HepG2 (cell line): Measurements from ENCODE around the gene ADPRHL1. TPM values are rescaled to one million over a fixed set of nuclear protein-coding genes. Genes with fewer than 3 reads are reported as not detected.
A peak's percentile ranks its signal among the peaks of the same experiment; 100 is the strongest.

Experiments
- ATAC-seq: fragments of 200-7000 bp; cut with Tn5 transposase; 3 replicates; pipeline ENCODE4 v1.9.1; 2020; ENCODE audit warnings: mild to moderate bottlenecking, moderate library complexity
- BruUV-seq: library from RNA; stranded (reverse); fragments of 400-500 nt; replicated peaks from 2 replicates; lab custom pipeline; 2021; lab: Mats Ljungman, UMichigan
- CTCF ChIA-PET: fragments of 300-600 bp; formaldehyde crosslinking; extraction: SDS; loops from one replicate; lab custom pipeline; 2021; ENCODE audit warnings: low total read pairs, inconsistent platforms, low intra/inter-chr PET ratio; lab: Yijun Ruan, JAX
- POLR2A ChIA-PET: fragments of 350-600 bp; sonication (Branson Sonifier 250); formaldehyde crosslinking; loops from one replicate; lab custom pipeline; 2020; ENCODE audit warnings: antibody characterized with exemption, inconsistent platforms; lab: Yijun Ruan, JAX
- DNase-seq: peaks from one replicate; pipeline ENCODE4 v3.0.0-alpha.2; 2015; ENCODE audit warnings: low spot score
- FAIRE-seq: peaks from 3 replicates; lab custom pipeline; 2011; peaks lifted over from hg19 to GRCh38; lab: Jason Lieb, UNC
- H2AFZ ChIP-seq: one replicate; pipeline ENCODE4 v1.6.1; 2011; ENCODE audit warnings: low read length, inconsistent platforms
- H3K27ac ChIP-seq: fragments of 300-600 bp; 3 replicates; pipeline ENCODE4 v1.8.0; 2011; ENCODE audit warnings: mixed run types, mild to moderate bottlenecking, mixed read lengths, low read length, inconsistent platforms; ENCODE audit not compliant: insufficient read depth; ENCODE audit errors: extremely low read length
- H3K27me3 ChIP-seq, 2 experiments: fragments of 200-600 bp in 1 of 2; 2 replicates in 1 of 2; 3 replicates in 1 of 2; pipeline versions ENCODE4 v1.6.0 to v1.8.0; 2011; ENCODE audit warnings: low read length in 2 of 2, mild to moderate bottlenecking in 2 of 2, moderate library complexity in 2 of 2, inconsistent platforms in 1 of 2; ENCODE audit not compliant: insufficient read depth in 2 of 2, control insufficient read depth in 1 of 2
- H3K36me3 ChIP-seq, 2 experiments: fragments of 200-600 bp in 1 of 2; replicated peaks in 1 of 2; 2 replicates in 1 of 2; 3 replicates in 1 of 2; pipeline versions ENCODE4 v1.5.1 to v1.8.0; 2011; ENCODE audit warnings: low read length in 2 of 2, inconsistent platforms in 1 of 2; ENCODE audit not compliant: insufficient read depth in 2 of 2, control insufficient read depth in 1 of 2
- H3K4me1 ChIP-seq: 2 replicates; pipeline ENCODE4 v1.5.1; 2012; ENCODE audit warnings: low read length, inconsistent platforms; ENCODE audit not compliant: insufficient read depth
- H3K4me2 ChIP-seq: 2 replicates; pipeline ENCODE4 v1.6.0; 2011; ENCODE audit warnings: low read depth, low read length, inconsistent platforms
- H3K4me3 ChIP-seq, 3 experiments: fragments of 200-600 bp in 1 of 3; sonication (generic), shearing (Covaris generic) in 1 of 3; replicated peaks in 1 of 3; 2 replicates each; pipeline ENCODE4 v1.5.1; 2011 to 2016; ENCODE audit warnings: low read length in 3 of 3, inconsistent platforms in 2 of 3, low read depth in 2 of 3, mild to moderate bottlenecking in 2 of 3, control low read depth in 1 of 3, mixed read lengths in 1 of 3; ENCODE audit not compliant: insufficient read depth in 1 of 3
- H3K79me2 ChIP-seq: one replicate; pipeline ENCODE4 v1.6.1; 2011; ENCODE audit warnings: low read length, inconsistent platforms; ENCODE audit not compliant: insufficient read depth
- H3K9ac ChIP-seq: 2 replicates; pipeline ENCODE4 v1.6.0; 2011; ENCODE audit warnings: mild to moderate bottlenecking, low read depth, low read length, inconsistent platforms; ENCODE audit not compliant: insufficient read depth
- H3K9me3 ChIP-seq: 2 replicates; pipeline ENCODE4 v1.5.1; 2012; ENCODE audit warnings: mild to moderate bottlenecking, low read length
- H4K20me1 ChIP-seq: 2 replicates; pipeline ENCODE4 v1.6.0; 2011; ENCODE audit warnings: inconsistent platforms, mild to moderate bottlenecking, low read length, moderate library complexity; ENCODE audit not compliant: insufficient read depth
- EEA1 ChIP-seq: sonication (generic); formaldehyde crosslinking; IDR thresholded peaks from 2 replicates; pipeline ENCODE4 v1.5.1; 2020; ENCODE audit warnings: mild to moderate bottlenecking, missing genetic modification reagents, borderline replicate concordance
- FOXJ3 ChIP-seq: sonication (generic); formaldehyde crosslinking; IDR thresholded peaks from 2 replicates; pipeline ENCODE4 v1.4.0; 2020; ENCODE audit warnings: missing genetic modification reagents, mild to moderate bottlenecking, borderline replicate concordance
- GFI1 ChIP-seq: sonication (generic); formaldehyde crosslinking; IDR thresholded peaks from 2 replicates; pipeline ENCODE4 v1.5.0; 2020; ENCODE audit warnings: missing genetic modification reagents, mild to moderate bottlenecking, borderline replicate concordance
- MYNN ChIP-seq: sonication (generic); formaldehyde crosslinking; IDR thresholded peaks from 2 replicates; pipeline ENCODE4 v1.4.0; 2020; ENCODE audit warnings: mild to moderate bottlenecking, low read depth, missing genetic modification reagents
- RAD51 ChIP-seq: fragments of 450-650 bp; IDR thresholded peaks from 2 replicates; pipeline ENCODE4 v1.6.1; 2016; ENCODE audit warnings: borderline replicate concordance
- SCMH1 ChIP-seq: sonication (generic); formaldehyde crosslinking; IDR thresholded peaks from 2 replicates; pipeline ENCODE4 v1.9.0; 2021; ENCODE audit warnings: missing genetic modification reagents, mild to moderate bottlenecking, borderline replicate concordance
- TAF15 ChIP-seq: fragments of 200-400 bp; formaldehyde crosslinking; IDR thresholded peaks from one replicate; pipeline ENCODE4 v1.6.1; 2018; ENCODE audit warnings: mild to moderate bottlenecking, low read depth, low read length; ENCODE audit not compliant: poor library complexity, severe bottlenecking
- ZNF451 ChIP-seq: sonication (generic); formaldehyde crosslinking; IDR thresholded peaks from 2 replicates; pipeline ENCODE4 v1.5.0; 2020; ENCODE audit warnings: mild to moderate bottlenecking, missing genetic modification reagents
- ZNF558 ChIP-seq: sonication (generic); formaldehyde crosslinking; IDR thresholded peaks from 2 replicates; pipeline ENCODE4 v1.9.0; 2022; ENCODE audit warnings: mild to moderate bottlenecking, missing genetic modification reagents, borderline replicate concordance
- WGBS: methylation state at CpG from one replicate; pipeline ENCODE4 v1.1.6; 2017; ENCODE audit warnings: low lambda C conversion rate; 5-methylcytosine and 5-hydroxymethylcytosine counted together
- in situ Hi-C: cut with HindIII; loops from 2 replicates; pipeline ENCODE4 v1.10.0; 2017; ENCODE audit warnings: low pct_unique_long_range_greater_than_20kb; ENCODE audit not compliant: extremely low pct_ligation_motif_present
- intact Hi-C: fragments of 100-400 bp; cut with micrococcal nuclease; formaldehyde crosslinking; loops from one replicate; pipeline ENCODE4 v1.10.0; 2022; ENCODE audit not compliant: unreplicated experiment
- polyA plus RNA-seq, 8 experiments: library from polyadenylated mRNA; depleted of rRNA in 3 of 8; stranded (reverse) in 7 of 8; unstranded in 1 of 8; fragments of >200 nt; fragmentation: Illumina TruSeq in 4 of 8; extraction: Trizol in 4 of 8; gene quantifications; 2 replicates each; pipeline versions ENCODE4 v1.2.1 to v1.2.3, GENCODE V29; 2011 to 2016; ENCODE audit warnings: low read depth in 4 of 8, missing spikeins in 1 of 8, mixed read lengths in 1 of 8; ENCODE audit not compliant: insufficient read depth in 1 of 8
- total RNA-seq, 5 experiments: library from RNA; depleted of rRNA; stranded (reverse); fragments of >200 nt; fragmentation: Illumina TruSeq; extraction: Trizol; gene quantifications; 2 replicates each; pipeline ENCODE4 v1.2.3, GENCODE V29; 2016; ENCODE audit warnings: low read depth in 1 of 5
- TF ChIP-seq, protein P1 (sequence below): IDR thresholded peaks from 2 replicates; pipeline ENCODE4 v1.6.1; 2016
- TF ChIP-seq, protein P2 (sequence below): sonication (generic); formaldehyde crosslinking; IDR thresholded peaks from 2 replicates; pipeline ENCODE4 v1.4.0; 2020; ENCODE audit warnings: mild to moderate bottlenecking, low read depth, missing genetic modification reagents
- TF ChIP-seq, protein P3 (sequence below): sonication (generic); formaldehyde crosslinking; IDR thresholded peaks from 2 replicates; pipeline ENCODE4 v1.8.1; 2023; ENCODE audit warnings: mild to moderate bottlenecking, missing genetic modification reagents, borderline replicate concordance
- TF ChIP-seq, protein P4 (sequence below): sonication (generic); formaldehyde crosslinking; IDR thresholded peaks from 2 replicates; pipeline ENCODE4 v1.9.0; 2021; ENCODE audit warnings: missing genetic modification reagents, borderline replicate concordance

ADPRHL1 gene
- total and polyA plus RNA-seq, 2 of the 13 experiments (the other 11 are each of a cell fraction or from before 2014, with no cell fraction given): 0.34 to 0.40 TPM

DNA sequence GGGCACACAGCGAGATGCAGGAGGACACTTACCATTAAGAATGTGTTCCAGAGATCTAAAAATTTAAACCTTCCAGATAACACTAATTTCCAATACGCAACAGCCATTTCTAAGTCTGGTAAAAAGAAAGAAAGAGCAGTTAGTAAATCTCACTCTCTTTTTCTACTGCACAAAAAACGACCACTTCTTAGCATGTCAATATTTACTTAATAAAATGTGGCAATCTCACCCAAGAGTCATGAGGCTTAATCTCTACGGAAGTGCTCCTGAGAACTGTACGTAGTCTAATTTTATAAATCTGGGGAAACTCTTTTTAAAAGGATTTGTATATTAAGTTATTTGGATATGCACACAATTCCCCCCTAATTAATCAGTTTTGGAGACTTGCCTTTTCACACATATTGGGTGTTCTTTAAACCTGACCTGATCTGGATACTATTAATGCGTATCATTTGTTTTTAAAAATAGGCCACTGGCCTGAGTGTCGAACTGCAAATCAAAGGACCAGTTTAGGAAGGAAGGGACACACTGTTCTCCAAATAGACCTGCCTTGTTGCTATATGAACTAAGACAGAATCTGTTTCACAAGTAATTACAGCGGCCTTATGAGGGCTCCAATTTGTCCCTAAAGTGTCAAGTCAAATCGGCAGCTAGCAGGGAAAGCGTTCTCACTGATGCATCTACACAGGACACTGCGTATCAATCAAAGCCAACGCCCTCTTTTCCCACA lies 7.9 kb upstream of the ADPRHL1 start (continued):
- TF ChIP-seq, protein P1, sequence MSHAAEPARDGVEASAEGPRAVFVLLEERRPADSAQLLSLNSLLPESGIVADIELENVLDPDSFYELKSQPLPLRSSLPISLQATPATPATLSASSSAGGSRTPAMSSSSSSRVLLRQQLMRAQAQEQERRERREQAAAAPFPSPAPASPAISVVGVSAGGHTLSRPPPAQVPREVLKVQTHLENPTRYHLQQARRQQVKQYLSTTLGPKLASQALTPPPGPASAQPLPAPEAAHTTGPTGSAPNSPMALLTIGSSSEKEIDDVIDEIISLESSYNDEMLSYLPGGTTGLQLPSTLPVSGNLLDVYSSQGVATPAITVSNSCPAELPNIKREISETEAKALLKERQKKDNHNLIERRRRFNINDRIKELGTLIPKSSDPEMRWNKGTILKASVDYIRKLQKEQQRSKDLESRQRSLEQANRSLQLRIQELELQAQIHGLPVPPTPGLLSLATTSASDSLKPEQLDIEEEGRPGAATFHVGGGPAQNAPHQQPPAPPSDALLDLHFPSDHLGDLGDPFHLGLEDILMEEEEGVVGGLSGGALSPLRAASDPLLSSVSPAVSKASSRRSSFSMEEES (CRISPR knock-in tag): 0 out of 2 replicates have a peak, but pooled peaks have one; percentile 28
- TF ChIP-seq ZNF451 (CRISPR knock-in tag): no peak

DNA sequence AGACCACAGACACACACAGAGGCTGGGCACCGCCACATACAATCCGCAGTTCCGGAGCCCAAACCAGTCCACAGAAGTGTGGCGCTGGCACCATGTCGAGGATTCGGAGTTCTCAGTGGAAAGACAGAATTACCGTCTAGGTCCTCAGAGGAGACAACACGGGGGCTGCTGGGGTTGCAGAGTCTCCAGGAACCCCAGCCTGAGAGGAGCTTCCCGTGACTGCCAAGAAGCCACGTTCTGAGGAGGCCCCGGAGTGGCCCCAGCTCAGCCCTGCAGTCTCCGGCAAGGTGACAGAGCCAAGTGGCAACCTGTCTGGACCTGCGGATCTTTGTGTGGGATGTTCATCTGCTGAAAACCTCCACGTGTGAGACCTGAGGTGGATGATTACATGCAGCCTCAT lies 7.3 kb upstream of the ADPRHL1 start:
- WGBS: 98% methylated on average over 7 of the region's 14 CpGs
- FAIRE-seq: no peak
- H3K4me1 ChIP-seq: peaks cover 13% of the 10 kb centered on the region

More for the DNA sequence above, 7.3 kb upstream of the ADPRHL1 start:
- ChIA-PET CTCF (no interaction called here), POLR2A (no interaction called here)
- peaks cover 16 to 49% of the 10 kb centered on the region in 2 experiments for H3K36me3 ChIP-seq
- no peaks in the 10 kb centered on the region for H3K9me3 ChIP-seq
- H4K20me1 ChIP-seq: no peaks in the 10 kb centered on the region
- H3K4me2 ChIP-seq: no peak overlapping the region
- ATAC-seq (no peak), DNase-seq (no peak)
- no peaks in the 10 kb centered on the region for H3K27me3 ChIP-seq
- H3K79me2 ChIP-seq: no peaks in the 10 kb centered on the region
- TF ChIP-seq RAD51 (no peak), GFI1 (CRISPR knock-in tag) (no peak), TAF15 (no peak), MYNN (no peak), ZNF558 (no peak), FOXJ3 (CRISPR knock-in tag) (no peak), EEA1 (no peak), SCMH1 (CRISPR knock-in tag) (no peak)
- TF ChIP-seq, protein P2, sequence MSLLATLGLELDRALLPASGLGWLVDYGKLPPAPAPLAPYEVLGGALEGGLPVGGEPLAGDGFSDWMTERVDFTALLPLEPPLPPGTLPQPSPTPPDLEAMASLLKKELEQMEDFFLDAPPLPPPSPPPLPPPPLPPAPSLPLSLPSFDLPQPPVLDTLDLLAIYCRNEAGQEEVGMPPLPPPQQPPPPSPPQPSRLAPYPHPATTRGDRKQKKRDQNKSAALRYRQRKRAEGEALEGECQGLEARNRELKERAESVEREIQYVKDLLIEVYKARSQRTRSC (CRISPR knock-in tag): no peak
- TF ChIP-seq, protein P3, sequence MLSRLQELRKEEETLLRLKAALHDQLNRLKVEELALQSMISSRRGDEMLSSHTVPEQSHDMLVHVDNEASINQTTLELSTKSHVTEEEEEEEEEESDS (CRISPR knock-in tag): no peak
- TF ChIP-seq, protein P4, sequence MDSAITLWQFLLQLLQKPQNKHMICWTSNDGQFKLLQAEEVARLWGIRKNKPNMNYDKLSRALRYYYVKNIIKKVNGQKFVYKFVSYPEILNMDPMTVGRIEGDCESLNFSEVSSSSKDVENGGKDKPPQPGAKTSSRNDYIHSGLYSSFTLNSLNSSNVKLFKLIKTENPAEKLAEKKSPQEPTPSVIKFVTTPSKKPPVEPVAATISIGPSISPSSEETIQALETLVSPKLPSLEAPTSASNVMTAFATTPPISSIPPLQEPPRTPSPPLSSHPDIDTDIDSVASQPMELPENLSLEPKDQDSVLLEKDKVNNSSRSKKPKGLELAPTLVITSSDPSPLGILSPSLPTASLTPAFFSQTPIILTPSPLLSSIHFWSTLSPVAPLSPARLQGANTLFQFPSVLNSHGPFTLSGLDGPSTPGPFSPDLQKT (CRISPR knock-in tag): no peak
- in situ Hi-C loops: no loop called here
- intact Hi-C loops: no loop called here
- no peak overlapping the region for H3K27ac ChIP-seq
- H3K9ac ChIP-seq: no peak overlapping the region
- no peak overlapping the region for H2AFZ ChIP-seq
- no TSS peak for BruUV-seq
- no peak overlapping the region for H3K4me3 ChIP-seq
